Esophagus mucosa (tissue), 1 donor: ENCODE data around the gene FANCC. TPM values are rescaled to one million over a fixed set of nuclear protein-coding genes. Genes with fewer than 3 reads are reported as not detected.

Source experiments
- ATAC-seq: fragments of 200-7000 bp; cut with Tn5 transposase; one replicate; pipeline ENCODE4 v1.9.1; 2020
- total RNA-seq: library from RNA; stranded (reverse); gene quantifications from one replicate; pipeline ENCODE4 v1.2.4, GENCODE V29; 2023
- donor health status: DM: yes; HTN: yes; CAD: no.

Gene FANCC
- total RNA-seq, 1 donor from 2014 or later, result 5.2 TPM

DNA sequence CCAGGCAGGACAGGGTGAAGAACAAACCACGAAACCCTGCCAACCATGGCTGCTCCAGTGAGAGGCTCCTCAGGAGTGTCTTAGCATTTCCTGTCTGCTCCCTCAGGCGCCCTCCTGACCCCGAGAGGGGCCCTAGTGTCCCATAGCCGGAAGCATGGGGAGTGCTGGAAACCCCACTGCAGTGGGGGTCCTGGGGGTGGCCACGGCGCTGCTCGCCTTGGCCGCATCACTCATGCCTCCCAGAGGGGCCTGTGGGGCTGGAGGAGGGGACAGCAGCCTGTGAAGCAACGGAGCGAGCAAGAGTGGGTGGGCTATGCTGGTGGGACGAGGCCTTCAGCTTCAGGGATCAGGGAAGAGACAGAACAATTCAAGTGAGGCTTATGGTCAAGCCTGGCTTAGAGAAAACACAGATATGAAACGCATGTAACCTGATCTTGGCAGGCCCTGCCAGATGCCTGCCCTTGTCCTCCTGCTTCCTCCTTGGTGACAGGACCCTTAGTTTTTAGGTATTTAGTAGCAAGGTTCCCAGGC is 219.1 kb downstream of the FANCC start:
- ATAC-seq, result no peak

DNA sequence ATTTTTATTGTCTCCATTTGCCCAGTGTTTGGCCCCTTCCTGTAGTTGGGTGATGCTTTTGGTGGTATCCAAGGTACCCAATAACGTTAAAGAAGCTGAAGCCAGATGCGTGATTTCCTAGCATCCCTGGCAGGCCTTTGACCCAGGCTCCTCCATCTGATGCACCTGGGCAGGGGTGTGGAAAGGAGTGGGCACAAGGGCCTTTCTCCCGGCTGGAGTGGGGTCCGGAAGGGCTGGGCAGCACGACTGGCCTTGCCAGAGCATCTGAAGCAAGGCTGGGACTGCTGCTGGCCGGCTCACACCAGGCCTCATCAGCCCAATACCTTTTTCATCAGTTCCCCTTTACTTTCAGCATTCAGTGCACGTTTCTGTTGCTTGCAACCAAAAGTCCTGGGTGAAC is 220.2 kb downstream of the FANCC start:
- no peak for ATAC-seq

DNA sequence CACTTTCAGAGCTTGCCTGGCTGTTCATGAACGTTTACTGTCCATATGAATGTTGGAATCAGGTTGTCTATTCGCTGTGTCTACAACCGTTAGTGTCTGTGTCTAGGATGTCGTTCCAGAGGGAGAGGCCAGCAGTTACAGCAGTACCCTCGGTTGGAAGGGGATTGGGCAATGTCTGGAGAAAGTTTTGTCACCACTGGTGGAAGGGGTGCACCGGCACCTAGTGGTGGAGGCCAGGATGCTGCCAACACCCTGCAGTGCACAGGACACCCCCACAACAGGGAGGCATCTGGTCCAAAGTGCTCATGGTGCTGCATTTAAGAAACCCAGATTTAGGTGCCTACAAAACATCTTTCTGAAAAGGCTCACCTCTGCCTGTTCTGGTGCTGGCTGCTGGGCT is 220.7 kb downstream of the FANCC start:
- ATAC-seq, result no peak

DNA sequence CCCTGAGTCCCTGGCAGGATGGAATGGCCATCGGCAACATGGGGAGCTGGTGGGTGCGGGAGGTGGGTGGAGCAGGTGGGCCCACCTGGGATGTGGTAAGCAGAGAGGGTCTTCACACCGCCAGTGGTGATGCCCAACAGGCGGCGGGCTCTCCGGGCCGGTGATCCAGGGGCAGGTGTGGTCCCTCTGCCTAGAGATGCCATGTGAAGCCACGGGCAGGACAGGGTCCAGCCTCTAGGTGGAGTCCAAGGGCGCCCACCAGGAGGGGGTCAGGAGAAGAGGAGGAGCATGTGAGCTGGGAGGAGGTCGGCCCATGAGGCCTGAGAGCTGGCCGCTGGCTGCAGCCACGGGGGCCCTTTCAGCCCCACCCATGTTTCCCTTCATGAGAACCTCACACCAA is 221.1 kb downstream of the FANCC start:
- no peak for ATAC-seq

DNA sequence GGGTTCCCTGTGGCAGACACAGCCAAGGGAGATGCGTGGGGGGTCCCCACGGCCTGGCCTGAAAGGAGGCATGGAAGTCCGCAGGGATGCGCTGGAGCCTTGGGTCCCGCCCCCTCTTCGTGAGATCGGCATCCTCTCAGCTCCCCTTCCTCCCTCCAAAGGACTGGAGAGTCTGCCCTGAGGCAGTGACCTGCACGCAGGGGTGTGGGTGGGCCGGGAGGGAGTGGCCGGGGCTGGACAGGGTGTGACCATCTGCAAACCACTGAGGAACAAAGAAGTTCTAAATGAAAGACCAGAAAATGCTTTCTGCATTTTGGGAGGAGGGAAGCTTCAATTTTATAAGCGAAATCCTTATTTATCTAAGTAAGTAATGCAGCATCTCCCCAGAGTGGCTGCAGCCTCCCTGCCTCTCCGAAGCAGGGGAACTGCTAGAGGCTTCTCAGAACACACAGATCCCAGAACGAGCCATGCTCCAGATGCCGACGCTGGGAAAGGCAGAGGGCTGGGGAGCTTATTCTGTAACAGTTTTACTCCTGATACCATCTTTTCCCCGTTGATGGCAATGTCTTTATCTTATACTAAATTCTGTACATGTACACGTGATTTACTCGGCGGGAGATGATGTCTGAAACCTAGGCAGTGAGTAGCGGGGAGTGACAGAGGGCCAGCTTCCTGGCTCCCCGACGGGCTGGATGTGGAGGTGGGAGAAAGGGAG is 221.7 kb downstream of the FANCC start:
- ATAC-seq, result no peak

DNA sequence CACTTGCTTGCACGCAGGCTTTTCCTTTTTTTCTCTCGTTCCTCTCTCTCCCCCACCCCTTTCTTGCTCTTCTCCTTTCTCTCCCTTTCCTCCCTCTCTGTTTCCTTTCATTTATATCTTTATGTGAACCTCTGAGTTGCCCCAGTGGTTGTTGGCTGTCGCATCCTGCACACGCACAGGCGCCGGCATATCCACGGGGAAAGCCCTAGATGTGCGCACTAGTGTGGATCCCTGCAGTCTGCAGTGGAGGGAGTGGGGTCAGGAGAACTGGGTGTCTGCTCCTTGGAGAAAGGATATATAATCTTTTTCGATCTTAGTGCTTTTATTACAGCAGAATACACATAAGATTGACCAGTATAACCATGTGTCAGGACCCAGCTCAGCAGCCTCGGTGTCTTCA is 223.5 kb downstream of the FANCC start:
- ATAC-seq, result no peak

DNA sequence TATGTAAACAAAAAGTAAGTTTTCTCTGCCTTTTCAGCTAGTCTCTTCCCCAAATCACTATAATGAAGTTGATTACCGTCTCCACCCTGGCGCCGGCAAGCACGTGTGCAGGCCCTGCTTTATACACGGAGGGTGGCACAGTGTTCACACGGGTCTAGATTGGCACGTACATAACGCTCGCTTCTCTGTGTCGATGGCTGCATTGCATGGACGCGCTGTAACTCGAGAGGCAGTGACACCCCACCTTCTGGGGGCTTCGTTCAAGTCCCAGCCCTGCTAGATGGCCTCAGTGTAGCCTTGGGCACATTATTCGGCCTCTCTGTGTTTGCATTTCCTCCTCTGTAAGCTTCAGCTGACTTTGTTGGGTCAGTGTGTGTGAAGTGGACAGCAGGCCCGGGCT is 223.9 kb downstream of the FANCC start:
- no peak for ATAC-seq

DNA sequence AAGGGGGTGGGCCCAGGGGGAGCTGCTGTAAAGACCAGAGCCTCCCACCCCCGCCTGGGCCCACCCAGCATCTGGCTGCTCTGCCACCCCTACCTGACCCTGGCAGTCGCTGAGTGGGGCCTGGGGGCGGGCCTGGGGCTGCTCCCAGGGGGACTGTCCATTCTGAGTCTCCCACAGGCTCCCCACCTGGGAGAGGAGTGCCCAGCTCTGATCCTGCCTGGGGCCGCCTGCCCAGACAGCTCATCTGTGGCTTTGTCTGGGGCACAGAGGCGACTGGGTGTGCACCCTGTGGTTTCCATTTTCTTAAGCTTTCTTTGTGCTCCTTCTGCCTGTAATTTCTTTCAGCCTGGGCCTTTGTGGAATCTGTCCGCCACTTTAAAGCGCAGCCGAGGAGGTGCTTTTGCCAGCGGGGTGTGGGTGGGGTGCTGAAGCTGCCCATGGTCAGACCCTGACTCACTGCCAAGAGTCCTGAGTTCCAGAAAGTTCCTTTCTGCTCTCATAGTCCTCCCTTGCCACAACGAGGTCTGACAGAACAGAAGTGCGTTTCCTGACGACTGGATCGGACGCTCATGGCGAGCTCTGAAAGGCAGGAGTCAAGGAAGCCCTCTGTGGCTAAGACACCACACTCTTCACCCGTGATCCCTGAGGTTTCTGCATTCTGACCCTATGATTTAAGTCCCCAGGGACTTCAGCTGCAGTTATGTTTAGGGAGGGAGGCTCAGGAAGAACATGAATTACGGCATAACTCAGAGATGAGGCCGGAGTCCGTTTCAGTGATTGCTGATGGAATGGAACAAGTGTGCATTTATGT is 225.0 kb downstream of the FANCC start:
- ATAC-seq, result peak; percentile 74

DNA sequence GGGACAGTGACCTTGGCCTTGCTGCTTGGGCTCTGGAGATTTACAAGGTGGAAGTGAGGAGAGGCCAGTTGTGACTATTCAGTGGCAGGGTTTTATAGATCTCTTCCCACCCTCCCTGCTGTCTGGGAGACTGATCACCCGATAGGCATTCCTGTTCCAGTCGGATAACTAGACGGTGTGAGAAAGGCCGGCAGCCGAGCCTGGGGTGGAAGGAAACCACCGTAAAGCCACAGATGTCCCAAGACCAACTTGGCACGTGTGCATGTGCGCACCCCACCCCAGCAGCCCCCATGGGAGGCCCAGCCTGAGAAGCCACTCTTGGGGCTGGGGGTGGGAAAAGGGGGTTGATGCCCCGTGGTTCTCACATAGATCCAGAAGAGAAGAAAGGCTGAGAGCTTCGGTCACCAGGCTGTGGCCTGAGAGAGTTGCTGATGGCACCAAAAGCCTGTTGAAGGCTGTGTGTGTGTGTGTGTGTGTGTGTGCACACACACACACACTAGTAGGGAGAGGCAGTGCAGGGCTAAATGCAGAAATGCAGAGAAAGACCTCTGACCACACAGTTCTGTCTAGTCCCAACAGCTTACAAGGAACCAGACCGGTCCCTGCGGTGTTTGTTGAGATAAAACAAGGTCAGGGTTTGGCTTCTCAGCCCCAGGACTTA is 225.8 kb downstream of the FANCC start:
- peak; percentile 40 for ATAC-seq

DNA sequence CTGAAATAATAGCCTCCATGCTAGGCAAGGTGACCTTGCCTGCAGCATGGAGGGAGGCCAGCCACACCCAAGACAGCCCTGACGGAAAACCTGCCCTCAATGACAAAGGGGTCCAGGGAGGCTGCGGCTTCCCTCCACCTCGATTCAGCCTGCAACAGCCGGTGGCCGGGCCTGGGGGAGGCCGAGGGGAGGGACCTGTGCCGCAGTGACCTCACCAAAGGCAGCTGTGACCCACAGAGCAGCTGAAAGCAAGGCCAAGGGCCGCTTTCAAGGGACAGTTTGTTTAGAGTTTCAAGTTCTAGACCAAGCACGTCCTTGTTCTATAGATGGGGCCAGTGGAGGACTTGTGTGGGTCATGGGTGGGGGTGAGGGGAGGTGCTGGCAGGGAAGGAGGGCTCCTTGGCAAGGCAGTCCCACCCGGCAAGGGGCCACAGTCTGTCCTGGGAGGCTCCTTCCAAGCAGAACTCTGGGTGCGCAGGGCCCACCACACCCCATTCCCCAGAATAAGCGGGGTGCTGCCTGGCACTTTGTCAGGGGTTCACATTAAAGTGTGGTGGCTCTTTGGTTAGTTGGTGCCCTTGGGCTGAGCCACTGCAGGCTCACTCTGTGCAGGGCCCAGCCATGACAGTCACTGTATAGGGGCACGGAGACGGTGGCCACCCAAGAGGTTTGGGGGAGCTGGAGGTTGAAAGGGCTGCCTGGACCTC is 226.5 kb downstream of the FANCC start:
- ATAC-seq, result peak; percentile 0

DNA sequence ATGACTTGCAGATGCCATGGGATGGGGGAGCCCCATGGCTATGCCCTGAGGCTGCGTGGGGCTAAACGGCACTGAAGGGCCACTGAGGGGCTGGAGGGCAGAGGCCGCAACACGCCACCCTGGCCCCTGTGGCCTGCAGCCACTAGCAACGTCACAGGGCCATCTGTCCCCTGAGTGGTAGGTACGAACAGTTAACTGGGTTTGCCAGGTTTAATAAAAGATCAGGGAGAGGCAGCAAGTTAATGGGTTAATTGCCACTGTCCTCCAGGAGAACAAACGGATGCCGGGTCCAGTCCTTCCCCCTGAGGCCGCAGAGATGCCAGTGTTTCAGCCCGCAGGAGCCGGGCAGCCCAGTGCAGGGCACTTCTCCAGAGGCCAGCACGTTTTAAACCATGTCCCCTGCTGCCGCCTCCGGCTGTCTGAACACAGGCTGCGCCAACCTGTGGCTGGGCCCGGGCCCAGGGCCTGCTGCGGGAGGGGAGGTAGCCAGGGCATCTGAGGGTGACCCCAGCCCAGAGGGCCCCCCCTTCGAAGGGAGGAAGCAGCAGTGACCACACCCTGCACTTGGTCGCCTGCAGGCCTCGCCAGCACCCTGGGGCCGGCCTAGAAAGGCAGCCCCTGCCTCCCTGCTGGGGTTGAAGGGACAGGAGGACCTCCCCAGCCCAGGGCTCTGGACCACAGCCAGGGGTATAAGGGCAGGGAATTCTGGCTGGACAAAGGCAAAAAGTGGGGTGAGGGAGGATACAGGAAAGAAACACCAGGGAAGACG is 227.3 kb downstream of the FANCC start:
- ATAC-seq, result peak; percentile 12

DNA sequence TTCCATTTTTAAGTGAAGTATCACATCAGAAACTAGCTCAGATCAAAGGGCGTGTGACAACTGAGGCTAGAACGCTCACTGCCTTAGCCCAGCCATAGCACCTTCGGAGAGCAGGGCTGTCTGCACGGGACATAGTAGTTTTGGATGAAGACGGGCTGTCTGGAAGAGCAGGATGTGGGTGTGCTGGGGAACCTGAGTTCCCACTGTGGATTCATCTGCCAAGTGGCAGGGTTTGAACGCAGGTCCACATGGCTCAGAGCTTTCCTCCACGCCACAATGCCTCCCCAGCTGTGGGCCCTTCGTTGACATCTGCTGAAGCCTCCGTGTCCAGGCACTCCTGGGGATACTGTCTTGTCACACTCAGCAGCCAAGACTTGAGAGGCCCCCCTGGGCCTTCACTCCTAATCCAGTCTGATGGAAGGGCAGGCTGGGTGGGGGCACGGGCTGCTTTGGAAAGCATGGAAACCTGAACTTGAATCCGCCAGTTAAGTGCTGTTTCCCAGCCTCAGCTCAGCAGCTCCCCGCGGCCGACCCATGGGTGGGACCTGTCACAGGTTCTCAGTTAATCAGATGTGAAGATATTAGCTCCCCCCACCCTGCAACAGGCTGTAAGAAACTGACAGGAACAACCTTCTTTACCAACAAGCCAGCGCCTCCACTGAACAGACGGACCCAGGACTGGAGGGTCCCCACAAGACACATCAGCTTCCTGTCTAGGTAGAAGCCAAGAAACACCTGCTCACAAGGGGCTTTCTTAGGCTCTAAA is 228.1 kb downstream of the FANCC start:
- ATAC-seq, result no peak

DNA sequence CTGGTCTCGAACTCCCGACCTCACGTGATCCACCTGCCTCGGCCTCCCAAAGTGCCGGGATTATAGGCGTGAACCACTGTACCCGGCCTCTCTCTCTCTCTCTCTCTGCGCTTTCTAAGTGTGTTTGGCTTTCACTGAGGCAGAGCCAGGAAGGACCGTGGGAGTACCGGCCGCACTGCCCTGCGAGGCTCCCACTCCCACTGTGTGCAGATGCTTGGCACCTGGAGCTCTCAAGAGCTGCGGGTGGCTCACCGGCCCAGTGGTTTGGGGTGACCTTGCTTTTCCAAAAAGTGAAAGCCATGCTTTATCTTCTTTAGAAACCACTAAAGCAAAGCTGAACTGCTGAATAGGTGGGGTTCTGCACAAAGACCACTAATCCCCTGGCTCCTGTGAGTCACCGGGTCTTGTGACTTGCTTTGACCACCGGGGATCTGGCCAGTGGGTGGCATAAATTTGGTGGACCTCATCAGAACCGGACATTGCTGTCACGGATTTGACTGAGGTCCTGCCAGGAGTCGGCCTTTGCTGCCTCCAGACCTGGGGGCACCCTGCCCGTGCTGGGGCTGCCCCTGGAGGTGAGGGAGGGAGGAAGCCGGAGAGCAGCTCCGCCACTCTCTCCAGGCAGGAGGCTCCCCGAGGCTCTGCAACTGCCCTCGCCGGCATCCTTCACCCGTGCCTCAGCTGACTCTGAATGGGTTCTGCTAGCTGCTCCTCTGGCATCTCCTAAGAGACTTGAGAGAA is 228.9 kb downstream of the FANCC start:
- no peak for ATAC-seq

DNA sequence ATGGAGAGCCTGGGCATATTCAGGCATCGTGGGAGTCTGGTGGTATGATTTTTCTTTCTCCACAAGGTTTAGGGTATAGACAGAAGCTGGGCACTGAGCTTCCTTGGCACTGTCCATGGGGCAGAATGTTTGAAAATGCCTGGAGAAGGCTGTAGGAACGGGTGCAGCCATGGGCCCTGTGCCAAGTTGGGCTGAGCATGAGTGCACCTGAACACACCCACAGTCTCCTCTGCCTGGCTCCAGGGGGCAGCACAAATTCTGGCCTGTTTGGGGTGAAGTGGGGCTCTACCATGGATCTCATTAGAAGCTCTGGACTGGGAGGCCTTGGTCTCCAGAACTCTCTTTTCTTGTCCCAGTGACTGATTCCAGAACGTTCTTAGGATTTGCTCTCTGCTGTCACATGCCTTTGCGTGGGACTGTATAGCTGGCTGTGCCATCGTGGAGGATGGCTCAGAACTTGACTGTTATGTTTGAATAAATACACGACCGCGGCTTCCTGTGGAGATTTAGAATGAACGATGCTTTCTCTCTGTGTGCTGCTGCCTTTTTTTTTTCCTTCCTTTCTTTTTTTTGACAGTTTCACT is 229.8 kb downstream of the FANCC start:
- ATAC-seq, result peak; percentile 34

DNA sequence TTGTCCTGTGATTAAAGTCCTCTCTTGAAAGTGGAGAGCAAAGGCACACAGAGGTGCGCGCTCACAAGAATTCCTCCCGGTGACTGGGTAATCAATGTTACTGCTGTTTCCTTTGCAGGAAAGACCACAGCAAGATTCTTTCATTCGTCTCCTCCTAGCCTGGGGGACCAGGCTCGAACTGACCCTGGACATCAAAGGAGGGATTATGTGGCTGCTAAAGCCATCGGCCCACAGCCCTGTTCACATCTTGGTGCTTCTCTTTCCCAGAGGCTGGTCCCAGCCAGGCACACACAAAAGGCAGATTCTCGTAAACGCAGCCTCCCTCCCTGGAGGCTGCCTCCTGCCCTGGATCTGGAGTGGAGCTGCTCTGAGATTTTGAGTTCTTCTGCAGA is 230.9 kb downstream of the FANCC start:
- no peak for ATAC-seq

DNA sequence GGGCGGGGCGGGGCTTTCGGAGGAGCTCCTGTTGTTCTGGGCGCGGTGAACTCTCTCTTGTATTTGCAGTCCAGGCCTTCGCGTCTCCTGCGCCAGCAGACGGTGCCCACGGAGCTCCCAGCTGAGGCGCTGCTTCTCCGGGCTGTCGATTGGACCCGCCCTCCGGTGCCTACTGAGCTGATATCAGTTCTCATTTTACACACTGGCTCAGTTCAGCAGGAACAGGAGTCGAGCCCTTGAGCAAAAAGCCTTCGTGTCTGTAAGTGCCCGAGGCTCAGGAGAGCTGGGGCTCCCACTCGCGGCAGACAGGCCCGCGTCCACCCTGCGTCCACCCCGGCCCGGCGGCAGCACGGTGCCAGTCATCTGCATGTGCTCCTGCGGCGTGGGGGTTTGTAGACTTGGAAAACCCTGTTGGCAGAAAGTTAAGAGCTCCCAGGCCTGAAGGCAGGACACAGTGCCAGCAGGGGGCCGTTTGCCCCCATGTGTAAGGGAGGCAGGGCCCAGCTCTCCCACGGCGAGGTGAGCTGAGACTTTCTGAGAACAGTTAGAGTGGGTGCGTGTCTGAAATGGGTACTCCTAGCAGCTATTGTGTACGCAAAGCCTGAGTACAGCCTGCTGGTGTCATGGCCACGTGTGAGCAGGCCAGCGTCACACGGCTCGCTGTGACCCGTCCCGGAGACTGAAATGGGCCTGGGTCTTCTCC is 231.5 kb downstream of the FANCC start:
- peak; percentile 32 for ATAC-seq

DNA sequence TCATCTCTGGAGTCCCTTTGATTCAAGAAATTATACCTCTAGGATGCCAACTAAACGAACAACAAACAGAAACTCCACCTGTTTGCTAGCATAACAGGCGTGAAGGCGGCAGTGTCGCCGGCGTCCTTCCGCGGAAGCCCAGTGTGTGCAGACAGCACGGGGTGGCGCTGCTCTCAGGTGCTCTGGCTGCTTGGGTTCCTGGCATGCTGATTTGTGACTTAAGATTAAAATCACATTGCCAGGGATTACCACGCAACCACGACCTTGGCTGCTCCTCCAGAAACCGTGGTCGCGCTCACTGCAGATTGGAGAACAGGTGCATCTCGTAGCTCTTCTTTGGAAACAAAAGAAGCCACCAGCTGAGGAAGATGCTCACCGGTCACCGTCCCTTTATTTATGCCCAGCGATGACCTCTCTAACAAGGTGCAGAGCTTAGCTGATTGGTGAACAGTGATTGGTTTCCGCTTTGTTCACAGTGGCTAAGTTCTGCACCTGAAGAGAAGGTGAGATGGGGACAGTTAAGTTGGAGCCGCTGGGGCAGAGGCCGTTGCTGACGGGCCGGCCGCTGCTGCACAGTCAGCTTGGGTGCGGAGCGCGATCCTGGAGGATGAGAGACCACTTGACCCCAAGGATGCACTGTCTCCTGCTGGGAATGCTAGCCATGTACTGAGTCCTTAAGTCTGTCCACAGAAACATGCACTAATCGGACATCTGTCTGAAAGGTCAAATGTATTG is 232.3 kb downstream of the FANCC start:
- peak; percentile 19 for ATAC-seq

DNA sequence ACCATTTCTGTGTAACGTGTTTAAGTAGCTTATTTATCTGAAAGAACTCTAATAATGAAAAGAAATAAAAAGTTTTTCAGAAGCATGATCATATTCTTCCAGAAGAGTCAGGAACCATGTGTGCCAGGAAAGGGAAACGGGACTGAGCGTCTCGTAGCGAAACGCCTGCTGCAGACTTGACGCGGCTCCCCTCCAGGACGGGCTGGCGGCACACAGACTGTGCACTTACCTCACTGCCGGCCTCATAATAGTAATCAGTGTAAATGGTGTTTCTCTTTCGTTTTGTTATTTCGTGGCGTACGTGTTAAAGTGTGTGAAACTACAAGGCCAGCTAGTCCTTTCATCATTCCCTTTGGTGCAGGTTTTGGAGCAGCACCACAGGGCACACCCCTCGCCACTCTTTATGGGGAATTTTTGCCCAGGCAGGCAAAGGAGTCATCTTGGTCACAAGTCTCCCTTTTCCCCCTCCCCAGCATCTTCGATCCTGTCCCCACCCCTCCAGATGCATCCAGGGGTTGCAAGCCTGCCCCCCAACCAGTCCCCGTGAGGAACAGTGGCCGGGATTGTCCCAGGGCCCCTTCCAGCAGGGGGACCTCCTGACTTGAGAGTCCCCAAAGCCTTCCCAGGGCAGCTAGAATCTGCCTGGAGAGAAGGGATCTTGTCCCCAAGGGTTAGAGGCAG is 233.1 kb downstream of the FANCC start:
- peak; percentile 12 for ATAC-seq
